Stimulated activated CD8-positive, alpha-beta memory T cell treated with anti-CD3 and anti-CD28 coated beads, Interleukin-12 subunit alpha, Interleukin-12 subunit beta, amount 100 ng/mL, for 24 hours (primary cell): Measurements from ENCODE around the gene LMLN.
"Not testable (repeated sequence)": the region's sequence is repeated elsewhere in the genome, so short reads cannot be mapped to it uniquely, and the experiment has no call there.

ENCODE experiments used
- DNase-seq: peaks from one replicate; pipeline ENCODE4 v3.0.0-alpha.2; 2020; ENCODE audit errors: extremely low read depth

The LMLN gene

GRCh38 chr3:197959891-197960693 lies at the start of gene LMLN:
LMLN (plus strand) TSS chr3:197960217; CDS start chr3:197960246, 29 bp downstream.
- peak; percentile 85 for DNase-seq

GRCh38 chr3:197912741-197913476 lies 47.1 kb upstream of the LMLN start:
- no peak for DNase-seq

- DNase-seq = no peak
Observed at GRCh38 chr3:197913641-197914380, 46.2 kb upstream of the LMLN start.

GRCh38 chr3:197921429-197922275 lies 38.4 kb upstream of the LMLN start:
- not testable (repeated sequence) for DNase-seq

- DNase-seq = no peak
Observed at GRCh38 chr3:197926418-197926817, 33.6 kb upstream of the LMLN start.

- not testable (repeated sequence) for DNase-seq
Observed at GRCh38 chr3:197927578-197927977, 32.4 kb upstream of the LMLN start.

- DNase-seq = no peak
Observed at GRCh38 chr3:197936819-197937384, 23.1 kb upstream of the LMLN start.

DNA sequence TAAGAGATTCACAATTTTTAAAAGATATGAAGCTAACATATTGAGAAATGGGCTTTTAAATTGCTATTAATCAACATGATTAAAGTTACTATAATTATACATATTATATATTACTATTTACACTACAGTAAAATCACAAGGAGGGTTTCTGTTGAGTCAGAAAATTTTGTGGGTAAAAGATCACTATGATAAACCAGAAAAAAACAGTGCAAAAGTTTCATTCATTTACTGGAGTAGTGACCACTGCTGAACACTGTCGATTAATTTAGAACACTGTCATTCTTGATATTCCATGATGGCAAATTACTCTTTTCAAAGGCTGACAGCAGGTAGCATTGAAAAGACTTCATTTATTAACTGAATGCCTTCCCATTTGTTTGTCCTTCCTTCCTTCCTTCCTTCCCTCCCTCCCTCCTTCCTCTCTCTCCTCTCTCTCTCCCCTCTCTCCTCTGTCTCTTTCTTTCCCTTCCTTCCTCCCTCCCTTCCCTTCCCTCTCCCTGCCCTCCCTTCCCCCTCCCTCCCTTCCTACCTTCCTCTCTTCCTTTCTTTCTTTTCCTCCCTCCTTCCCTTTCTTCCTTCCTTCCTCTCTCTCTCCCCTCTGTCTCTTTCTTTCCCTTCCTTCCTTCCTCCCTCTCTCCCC lies 19.2 kb upstream of the LMLN start:
- DNase-seq = no peak

- no peak for DNase-seq
Observed at GRCh38 chr3:197942956-197943556, 17.0 kb upstream of the LMLN start.

GRCh38 chr3:197949191-197949777 lies 10.7 kb upstream of the LMLN start:
- DNase-seq = no peak

GRCh38 chr3:197949778-197950676 lies 10.0 kb upstream of the LMLN start, which contains the start of gene RPL35A:
RPL35A (plus strand) TSS chr3:197950190; CDS start chr3:197950968, 778 bp downstream.
- peak; percentile 59 for DNase-seq

DNA sequence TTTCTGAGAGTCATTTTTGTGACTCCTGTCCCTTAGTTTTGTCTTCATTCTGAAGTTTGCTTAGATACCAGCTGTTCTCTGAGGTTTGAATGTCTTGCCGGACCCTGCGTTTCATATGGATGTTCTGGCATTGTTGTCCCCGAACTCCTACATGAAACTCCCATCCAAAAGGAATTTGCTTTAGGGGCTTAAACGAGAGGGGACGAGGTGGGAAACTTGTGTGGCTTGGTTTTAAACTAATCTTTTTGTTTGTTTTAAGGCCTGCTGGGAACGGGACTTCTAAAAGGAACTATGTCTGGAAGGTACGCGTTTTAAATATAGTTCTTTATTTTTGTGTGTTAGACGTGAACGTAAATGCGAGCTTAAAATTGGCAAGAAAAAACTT lies 9.3 kb upstream of the LMLN start:
- no peak for DNase-seq

DNA sequence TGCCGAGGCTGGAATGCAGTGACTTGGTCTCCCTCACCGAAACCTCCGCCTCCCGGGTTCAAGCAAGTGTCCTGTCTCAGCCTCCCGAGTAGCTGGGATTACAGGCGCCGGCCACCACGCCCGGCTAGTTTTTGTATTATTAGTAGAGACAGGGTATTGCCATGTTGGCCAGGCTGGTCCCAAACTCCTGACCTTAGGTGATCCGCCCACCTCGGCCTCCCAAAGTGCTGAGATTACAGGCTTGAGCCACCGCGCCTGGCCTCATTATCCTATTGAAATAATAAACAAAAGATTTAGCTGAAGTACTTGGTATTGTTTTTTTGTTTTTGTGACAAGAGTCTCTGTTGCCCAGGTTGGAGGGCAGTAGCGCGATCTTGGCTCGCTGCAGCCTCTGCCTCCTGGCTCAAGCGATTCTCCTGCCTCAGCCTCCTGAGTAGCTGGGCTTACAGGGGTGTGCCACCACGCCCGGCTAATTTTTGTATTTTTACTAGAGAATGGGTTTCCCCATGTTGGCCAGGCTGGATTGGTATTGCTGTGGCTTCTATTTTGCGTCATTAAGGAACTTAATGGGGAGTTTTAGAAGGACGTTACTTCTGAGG lies 8.5 kb upstream of the LMLN start:
- DNase-seq = no peak

- DNase-seq = no peak
Observed at GRCh38 chr3:197952440-197952839, 7.6 kb upstream of the LMLN start.

DNA sequence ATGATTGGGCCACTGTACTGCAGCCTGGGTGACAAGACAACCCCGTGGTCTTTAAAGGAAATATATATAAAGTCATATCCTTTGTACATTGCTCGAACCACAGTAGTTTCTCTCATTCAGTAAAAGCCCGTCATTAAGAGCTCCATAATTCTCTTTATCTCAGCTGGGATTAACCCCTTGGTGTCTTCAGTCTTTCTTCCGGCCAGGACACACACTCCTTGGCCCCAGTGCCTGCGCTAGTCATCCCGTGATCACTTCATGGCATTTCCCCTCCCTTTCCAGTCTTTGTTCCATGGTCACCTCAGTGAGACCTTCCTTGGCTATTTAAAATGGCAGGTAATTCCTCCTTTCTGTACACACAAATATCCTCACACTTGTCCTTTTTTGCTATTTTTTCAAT lies 6.7 kb upstream of the LMLN start:
- DNase-seq = no peak

GRCh38 chr3:197953881-197954280 lies 6.1 kb upstream of the LMLN start:
- no peak for DNase-seq

DNA sequence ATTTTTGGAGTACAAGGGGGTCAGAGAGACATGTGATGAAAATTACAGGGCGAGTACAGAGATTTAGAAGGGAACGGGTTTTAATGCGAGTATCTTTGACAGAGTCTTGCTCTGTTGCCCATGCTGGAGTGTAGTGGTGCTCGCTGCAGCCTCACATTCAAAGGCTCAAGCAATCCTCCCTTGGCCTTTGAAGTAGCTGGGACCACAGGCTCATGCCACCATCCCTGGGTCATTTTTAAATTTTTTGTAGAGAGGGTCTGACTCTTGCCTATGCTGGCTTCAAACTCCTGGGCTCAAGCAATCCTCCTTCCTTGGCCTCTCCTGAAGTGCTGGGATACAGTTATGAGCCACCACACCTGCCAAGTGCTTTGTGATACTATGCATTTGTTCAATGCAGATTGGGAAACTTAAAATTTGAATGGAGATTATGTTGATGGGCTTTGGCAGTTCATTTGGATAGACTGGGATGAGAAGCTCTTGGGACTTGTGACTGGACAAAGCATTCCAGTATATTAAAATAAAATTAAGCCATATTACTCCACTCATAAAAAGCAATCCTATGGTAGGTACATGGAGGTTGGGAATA lies 4.0 kb upstream of the LMLN start:
- DNase-seq = no peak

DNA sequence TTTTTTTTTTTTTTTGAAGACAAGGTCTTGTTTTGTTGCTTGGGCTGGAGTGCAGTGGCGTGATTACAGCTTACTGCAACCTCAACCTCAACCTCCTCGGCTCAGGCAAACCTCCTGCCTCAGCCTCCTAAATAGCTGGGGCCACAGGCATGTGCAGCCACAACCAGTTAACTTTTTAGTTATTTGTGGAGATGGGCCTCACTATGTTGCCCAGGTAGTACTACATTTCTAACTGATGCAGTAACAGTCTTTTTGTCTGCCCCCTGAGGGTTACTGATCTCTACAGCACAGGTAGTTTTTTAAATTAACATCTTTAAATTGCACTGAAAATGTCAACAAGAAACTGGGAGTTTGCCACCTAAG lies 3.4 kb upstream of the LMLN start:
- DNase-seq = no peak
